MCF 10A (cell line): Measurements from ENCODE around the gene NXPH3. TPM values are rescaled to one million over a fixed set of nuclear protein-coding genes. Genes with fewer than 3 reads are reported as not detected.

Experiments
- BruUV-seq: library from RNA; stranded (reverse); fragments of 400-500 nt; replicated peaks from 2 replicates; lab custom pipeline; 2021; lab: Mats Ljungman, UMichigan
- CTCF ChIA-PET: fragments of 300-600 bp; sonication (Branson Sonifier 250); formaldehyde crosslinking; extraction: SDS; loops from one replicate; lab custom pipeline; 2021; ENCODE audit warnings: antibody characterized with exemption, inconsistent platforms; lab: Yijun Ruan, JAX
- POLR2A ChIA-PET: fragments of 300-600, 350-650 bp; sonication (Branson Sonifier 250); formaldehyde crosslinking; extraction: SDS; loops from one replicate; lab custom pipeline; 2020; ENCODE audit warnings: antibody characterized with exemption, inconsistent platforms; lab: Yijun Ruan, JAX
- DNase-seq: peaks from one replicate; pipeline ENCODE4 v3.0.0-alpha.2; 2018; ENCODE audit not compliant: unreplicated experiment
- H3K27ac Mint-ChIP-seq: one replicate; pipeline ENCODE4 v1.8.0; 2022; ENCODE audit warnings: mild to moderate bottlenecking, low read depth, mixed read lengths; ENCODE audit not compliant: unreplicated experiment
- H3K27me3 Mint-ChIP-seq: one replicate; pipeline ENCODE4 v1.8.0; 2022; ENCODE audit warnings: mixed read lengths; ENCODE audit not compliant: insufficient read depth, unreplicated experiment
- H3K36me3 Mint-ChIP-seq: one replicate; pipeline ENCODE4 v1.8.0; 2022; ENCODE audit warnings: mild to moderate bottlenecking, moderate library complexity, mixed read lengths; ENCODE audit not compliant: insufficient read depth, unreplicated experiment
- H3K4me1 Mint-ChIP-seq: one replicate; pipeline ENCODE4 v1.8.0; 2022; ENCODE audit warnings: mixed read lengths; ENCODE audit not compliant: insufficient read depth, unreplicated experiment
- H3K4me3 Mint-ChIP-seq: one replicate; pipeline ENCODE4 v1.8.0; 2022; ENCODE audit warnings: mild to moderate bottlenecking, moderate library complexity, mixed read lengths; ENCODE audit not compliant: unreplicated experiment
- H3K9me3 Mint-ChIP-seq: one replicate; pipeline ENCODE4 v1.8.0; 2022; ENCODE audit warnings: mixed read lengths; ENCODE audit not compliant: unreplicated experiment
- CTCF ChIP-seq: fragments of 200-600 bp; IDR thresholded peaks from one replicate; pipeline ENCODE4 v1.8.0; 2022; ENCODE audit warnings: antibody characterized with exemption, mild to moderate bottlenecking; ENCODE audit not compliant: unreplicated experiment
- intact Hi-C: fragments of 100-400 bp; cut with micrococcal nuclease; formaldehyde crosslinking; loops from 2 replicates; pipeline ENCODE4 v1.14.1; 2022
- total RNA-seq: library from RNA; stranded (reverse); gene quantifications from 2 replicates; pipeline ENCODE4 v1.2.3, GENCODE V29; 2022

NXPH3 gene
- total RNA-seq, 1 experiment from 2014 or later = not detected

GRCh38 chr17:49612726-49613125 is 37.1 kb downstream of the NXPH3 start:
- no peak overlapping the region for H3K4me3 Mint-ChIP-seq
- ChIA-PET POLR2A (interaction anchor here (0.6 to 1.4 kb wide), 5 partner anchors 10 to 37 kb away, joined by 3 to 4 read pairs (median 3); no protein-coding TSS in a partner anchor), CTCF (interaction anchor here (0.5 to 1.8 kb wide), 5 partner anchors 13 to 778 kb away, joined by 3 to 6 read pairs (median 4); no protein-coding TSS in a partner anchor)
- no peaks in the 10 kb centered on the region for H3K27me3 Mint-ChIP-seq
- intact Hi-C loops = no loop called here
- peaks cover 47% of the 10 kb centered on the region for H3K36me3 Mint-ChIP-seq
- BruUV-seq = no TSS peak
- no peak overlapping the region for H3K27ac Mint-ChIP-seq
- no peak for DNase-seq
- TF ChIP-seq CTCF = no peak
- H3K4me1 Mint-ChIP-seq = peaks cover 7% of the 10 kb centered on the region
- no peaks in the 10 kb centered on the region for H3K9me3 Mint-ChIP-seq

GRCh38 chr17:49613182-49613800 is 37.6 kb downstream of the NXPH3 start:
- intact Hi-C loops = no loop called here
- TF ChIP-seq CTCF = no peak
- H3K4me3 Mint-ChIP-seq = no peak overlapping the region
- ChIA-PET POLR2A (interaction anchor here (0.6 to 1.4 kb wide), 4 partner anchors 11 to 37 kb away, joined by 3 to 4 read pairs (median 3); no protein-coding TSS in a partner anchor), CTCF (interaction anchor here (0.7 to 1.8 kb wide), 4 partner anchors 14 to 82 kb away, joined by 3 to 6 read pairs (median 4); no protein-coding TSS in a partner anchor)
- H3K9me3 Mint-ChIP-seq = no peaks in the 10 kb centered on the region
- H3K36me3 Mint-ChIP-seq = peaks cover 51% of the 10 kb centered on the region
- BruUV-seq = no TSS peak
- DNase-seq = no peak
- H3K4me1 Mint-ChIP-seq = peaks cover 7% of the 10 kb centered on the region
- no peak overlapping the region for H3K27ac Mint-ChIP-seq
- H3K27me3 Mint-ChIP-seq = no peaks in the 10 kb centered on the region

GRCh38 chr17:49616086-49616485 is 40.4 kb downstream of the NXPH3 start:
- H3K4me1 Mint-ChIP-seq = peaks cover 6% of the 10 kb centered on the region
- H3K9me3 Mint-ChIP-seq = no peaks in the 10 kb centered on the region
- ChIA-PET CTCF (no interaction called here), POLR2A (interaction anchor here (1.2 kb wide), 1 partner anchor 92 kb away, joined by 3 read pairs; the partner anchor contains the start of gene SLC35B1)
- H3K27me3 Mint-ChIP-seq = no peaks in the 10 kb centered on the region
- TF ChIP-seq CTCF = no peak
- BruUV-seq = no TSS peak
- no peak overlapping the region for H3K4me3 Mint-ChIP-seq
- peaks cover 59% of the 10 kb centered on the region for H3K36me3 Mint-ChIP-seq
- intact Hi-C loops = no loop called here
- peak; percentile 5 for DNase-seq
- no peak overlapping the region for H3K27ac Mint-ChIP-seq

GRCh38 chr17:49616601-49617131 is 41.0 kb downstream of the NXPH3 start:
- CTCF ChIA-PET = no interaction called here
- DNase-seq = no peak
- Mint-ChIP-seq H3K27ac (no peak overlapping the region), H3K4me3 (no peak overlapping the region), H3K36me3 (peaks cover 61% of the 10 kb centered on the region), H3K27me3 (no peaks in the 10 kb centered on the region), H3K4me1 (peaks cover under 1% of the 10 kb centered on the region), H3K9me3 (no peaks in the 10 kb centered on the region)
- intact Hi-C loops = no loop called here
- no peak for TF ChIP-seq CTCF
- BruUV-seq = no TSS peak
- POLR2A ChIA-PET = no interaction called here
